Panc1 (cell line): ENCODE results near the gene EBLN2. TPM values are rescaled to one million over a fixed set of nuclear protein-coding genes. Genes with fewer than 3 reads are reported as not detected.

Experiments
- ATAC-seq: fragments of 200-7000 bp; cut with Tn5 transposase; 2 replicates; pipeline ENCODE4 v1.9.1; 2020; ENCODE audit warnings: mild to moderate bottlenecking, moderate library complexity
- BruUV-seq: library from RNA; stranded (reverse); fragments of 400-500 nt; replicated peaks from 2 replicates; lab custom pipeline; 2021; lab: Mats Ljungman, UMichigan
- CTCF ChIA-PET: fragments of 300-600 bp; sonication (Branson Sonifier 250); formaldehyde crosslinking; loops from one replicate; lab custom pipeline; 2022; ENCODE audit warnings: antibody characterized with exemption; lab: Charles Lee
- POLR2A ChIA-PET: fragments of 300-600 bp; sonication (Branson Sonifier 250); formaldehyde crosslinking; loops from one replicate; lab custom pipeline; 2022; ENCODE audit warnings: antibody characterized with exemption; lab: Charles Lee
- DNase-seq: peaks from one replicate; pipeline ENCODE4 v3.0.0-alpha.2; 2010; ENCODE audit warnings: low read depth, low spot score
- H3K27ac ChIP-seq: 2 replicates; pipeline ENCODE4 v1.5.1; 2011; ENCODE audit warnings: mild to moderate bottlenecking, low read length, inconsistent platforms
- H3K27me3 ChIP-seq: fragments of 200-500 bp; sonication (Bioruptor generic); 2 replicates; pipeline ENCODE4 v1.6.0; 2014; ENCODE audit warnings: low read length, inconsistent platforms; ENCODE audit not compliant: control insufficient read depth, insufficient read depth
- H3K36me3 ChIP-seq: fragments of 200-500 bp; sonication (Bioruptor generic); 2 replicates; pipeline ENCODE4 v1.5.1; 2014; ENCODE audit warnings: inconsistent platforms, mild to moderate bottlenecking, low read length, moderate library complexity; ENCODE audit not compliant: control insufficient read depth, insufficient read depth
- H3K4me1 ChIP-seq: 2 replicates; pipeline ENCODE4 v1.5.1; 2011; ENCODE audit warnings: inconsistent platforms, mild to moderate bottlenecking, low read length, moderate library complexity; ENCODE audit not compliant: control insufficient read depth, insufficient read depth
- H3K4me3 ChIP-seq, 2 experiments: 2 replicates each; pipeline ENCODE4 v1.5.1; 2011 to 2012; ENCODE audit warnings: low read depth in 2 of 2, low read length in 2 of 2, mild to moderate bottlenecking in 2 of 2, inconsistent platforms in 1 of 2, moderate library complexity in 1 of 2
- H3K9me3 ChIP-seq: fragments of 200-500 bp; sonication (Bioruptor generic); 2 replicates; pipeline ENCODE4 v1.5.1; 2014; ENCODE audit warnings: low read depth, mild to moderate bottlenecking, inconsistent platforms, low read length, moderate library complexity; ENCODE audit not compliant: control insufficient read depth, insufficient read depth
- CTCF ChIP-seq: fragments of 450-650 bp; IDR thresholded peaks from 2 replicates; pipeline ENCODE4 v1.5.1; 2017; ENCODE audit warnings: mild to moderate bottlenecking
- POLR2AphosphoS5 ChIP-seq: IDR thresholded peaks from 2 replicates; pipeline ENCODE4 v1.6.1; 2012; ENCODE audit warnings: mild to moderate bottlenecking, low read depth, low read length, moderate library complexity
- REST ChIP-seq, 2 experiments: IDR thresholded peaks; 2 replicates each; pipeline ENCODE4 v1.6.1; 2011 to 2012; ENCODE audit warnings: low read depth in 2 of 2, control low read depth in 1 of 2, low read length in 1 of 2, mild to moderate bottlenecking in 1 of 2, moderate library complexity in 1 of 2; ENCODE audit not compliant: insufficient read depth in 1 of 2
- SIN3A ChIP-seq: IDR thresholded peaks from 2 replicates; pipeline ENCODE4 v1.6.1; 2012; ENCODE audit warnings: low read depth, mild to moderate bottlenecking, low read length, moderate library complexity, borderline replicate concordance; ENCODE audit not compliant: insufficient read depth
- TCF7L2 ChIP-seq: IDR thresholded peaks from 2 replicates; pipeline ENCODE4 v1.6.1; 2011; ENCODE audit warnings: mild to moderate bottlenecking, low read depth, low read length, inconsistent platforms
- in situ Hi-C: cut with HindIII; loops from 2 replicates; pipeline ENCODE4 v1.10.0; 2016; ENCODE audit warnings: low sequenced_read_pairs, low pct_unique_long_range_greater_than_20kb
- intact Hi-C: fragments of 100-400 bp; cut with micrococcal nuclease; formaldehyde crosslinking; loops from one replicate; pipeline ENCODE4 v1.10.0; 2022; ENCODE audit not compliant: unreplicated experiment
- total RNA-seq: library from RNA; stranded (reverse); gene quantifications from one replicate; pipeline ENCODE4 v1.2.1, GENCODE V29; 2021; ENCODE audit not compliant: unreplicated experiment

EBLN2 gene
- total RNA-seq, 1 experiment from 2014 or later = 1.9 TPM

DNA sequence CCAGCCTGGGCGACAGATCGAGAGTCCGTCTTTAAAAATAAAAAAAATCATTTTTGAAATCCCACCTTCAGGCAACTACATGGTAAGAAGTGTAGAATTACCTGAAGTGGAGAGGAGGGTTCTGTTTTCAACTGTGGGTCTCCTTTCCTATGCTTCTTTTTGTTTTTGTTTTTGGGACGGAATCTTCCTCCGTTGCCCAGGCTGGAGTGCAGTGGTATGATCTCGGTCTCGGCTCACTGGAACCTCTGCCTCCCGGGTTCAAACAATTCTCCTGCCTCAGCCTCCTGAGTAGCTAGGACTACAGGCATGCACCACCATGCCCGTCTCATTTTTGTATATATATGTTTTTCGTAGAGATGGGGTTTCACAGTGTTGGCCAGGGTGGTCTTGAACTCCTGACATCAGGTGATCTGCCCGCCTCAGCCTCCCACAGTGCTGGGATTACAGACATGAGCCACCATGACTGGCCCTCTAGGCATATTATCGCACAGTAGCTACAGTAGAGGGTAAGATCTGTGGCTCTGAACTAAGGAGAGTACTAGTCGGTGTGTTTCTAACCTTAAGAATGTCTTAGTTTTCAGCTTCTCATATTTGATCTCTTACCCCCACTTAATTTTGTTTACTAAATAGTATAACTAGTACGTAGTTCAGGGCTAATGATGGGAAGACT is 8.5 kb downstream of the EBLN2 start:
- CTCF ChIA-PET = no interaction called here

More for the DNA sequence above, 8.5 kb downstream of the EBLN2 start:
- intact Hi-C loops = no loop called here
- Histone ChIP-seq H3K36me3 (peaks cover 8% of the 10 kb centered on the region), H3K27me3 (no peaks in the 10 kb centered on the region), H3K9me3 (no peaks in the 10 kb centered on the region), H3K4me1 (no peaks in the 10 kb centered on the region), H3K4me3 (no peak overlapping the region), H3K27ac (no peak overlapping the region)
- POLR2A ChIA-PET = no interaction called here
- no TSS peak for BruUV-seq
- no peak for DNase-seq
- in situ Hi-C loops = no loop called here
- ATAC-seq = no peak
- TF ChIP-seq TCF7L2 = no peak
- TF ChIP-seq SIN3A = no peak
- TF ChIP-seq POLR2AphosphoS5 = no peak
- TF ChIP-seq REST (IDR thresholded peaks at IDR 0.05; ENCODE audit: insufficient read depth in 1 of 2, low read depth in 2 of 2, low read length in 1 of 2) = no peak
- TF ChIP-seq CTCF = no peak
